GM18861 (cell line): ENCODE measurements around the gene MTMR8.
A peak's percentile ranks its signal among the peaks of the same experiment; 100 is the strongest.
"Not testable (repeated sequence)": the region's sequence is repeated elsewhere in the genome, so short reads cannot be mapped to it uniquely, and the experiment has no call there.

Experiments used
- ATAC-seq: cut with Tn5 transposase; IDR thresholded peaks from one replicate; pipeline ENCODE4 v1.9.1; 2021; ENCODE audit not compliant: unreplicated experiment

MTMR8 gene

GRCh38 chrX:64394874-64395567 is at the start of gene MTMR8:
Gene MTMR8 (minus strand): TSS chrX:64395452. CDS start chrX:64395363, 89 bp downstream.
- peak; percentile 94 for ATAC-seq

- no peak for ATAC-seq
These were observed 44.3 kb upstream of the MTMR8 start for GRCh38 chrX:64439551-64439950.

GRCh38 chrX:64437665-64438064 is 42.4 kb upstream of the MTMR8 start:
- ATAC-seq, result no peak

GRCh38 chrX:64437218-64437617 is 42.0 kb upstream of the MTMR8 start:
- ATAC-seq, result no peak

GRCh38 chrX:64428371-64428770 is 33.1 kb upstream of the MTMR8 start:
- ATAC-seq, result no peak

GRCh38 chrX:64427787-64428186 is 32.5 kb upstream of the MTMR8 start:
- peak; percentile 90 for ATAC-seq

GRCh38 chrX:64427281-64427680 is 32.0 kb upstream of the MTMR8 start:
- peak; percentile 52 for ATAC-seq

GRCh38 chrX:64409730-64410129 is 14.5 kb upstream of the MTMR8 start:
- not testable (repeated sequence) for ATAC-seq

GRCh38 chrX:64398088-64398487 is 2.8 kb upstream of the MTMR8 start:
- ATAC-seq, result no peak

- peak; percentile 14 for ATAC-seq
These were observed 297 bp upstream of the MTMR8 start for GRCh38 chrX:64395568-64395929.

- ATAC-seq, result no peak
These were observed 986 bp downstream of the MTMR8 start for GRCh38 chrX:64394059-64394873.

GRCh38 chrX:64389489-64389888 is 5.8 kb downstream of the MTMR8 start:
- ATAC-seq, result no peak

- ATAC-seq, result not testable (repeated sequence)
These were observed 14.5 kb downstream of the MTMR8 start for GRCh38 chrX:64380789-64381188.

- no peak for ATAC-seq
These were observed 15.3 kb downstream of the MTMR8 start for GRCh38 chrX:64379924-64380323.

- no peak for ATAC-seq
These were observed 17.5 kb downstream of the MTMR8 start for GRCh38 chrX:64377753-64378152.

GRCh38 chrX:64352081-64352480 is 43.2 kb downstream of the MTMR8 start:
- no peak for ATAC-seq

GRCh38 chrX:64350521-64350920 is 44.7 kb downstream of the MTMR8 start:
- no peak for ATAC-seq

GRCh38 chrX:64350047-64350446 is 45.2 kb downstream of the MTMR8 start:
- ATAC-seq, result no peak

- no peak for ATAC-seq
These were observed 52.4 kb downstream of the MTMR8 start for GRCh38 chrX:64342811-64343210.

- ATAC-seq, result no peak
These were observed 57.0 kb downstream of the MTMR8 start for GRCh38 chrX:64338296-64338695.

- ATAC-seq, result no peak
These were observed 60.8 kb downstream of the MTMR8 start for GRCh38 chrX:64334467-64334866.

GRCh38 chrX:64330284-64330683 is 65.0 kb downstream of the MTMR8 start:
- no peak for ATAC-seq
